SK-N-SH treated with all-trans-retinoic acid at 6 μM for 48 hours (cell line): ENCODE data around the gene FHL5.

Source experiments
- ARNTL ChIP-seq: fragments of 450-650 bp; formaldehyde crosslinking; IDR thresholded peaks from 2 replicates; pipeline ENCODE4 v1.5.0; 2020; ENCODE audit warnings: low read depth, mild to moderate bottlenecking, moderate library complexity, borderline replicate concordance
- SNAI2 ChIP-seq: fragments of 250-450 bp; sonication (Bioruptor Pico); IDR thresholded peaks from 2 replicates; pipeline ENCODE4 v1.5.0; 2020; ENCODE audit warnings: mild to moderate bottlenecking, moderate library complexity
- ZC3H10 ChIP-seq: fragments of 250-450 bp; sonication (Bioruptor Pico); IDR thresholded peaks from 2 replicates; pipeline ENCODE4 v1.5.1; 2021; ENCODE audit warnings: mild to moderate bottlenecking, moderate library complexity
- ZNF8 ChIP-seq: fragments of 450-650 bp; formaldehyde crosslinking; IDR thresholded peaks from 2 replicates; pipeline ENCODE4 v1.5.0; 2020; ENCODE audit warnings: mild to moderate bottlenecking, moderate library complexity
- TF ChIP-seq, protein P1 (sequence below): fragments of 250-450 bp; sonication (Bioruptor Pico); IDR thresholded peaks from 2 replicates; pipeline ENCODE4 v1.8.0; 2020; ENCODE audit warnings: mild to moderate bottlenecking, moderate library complexity, borderline replicate concordance

DNA sequence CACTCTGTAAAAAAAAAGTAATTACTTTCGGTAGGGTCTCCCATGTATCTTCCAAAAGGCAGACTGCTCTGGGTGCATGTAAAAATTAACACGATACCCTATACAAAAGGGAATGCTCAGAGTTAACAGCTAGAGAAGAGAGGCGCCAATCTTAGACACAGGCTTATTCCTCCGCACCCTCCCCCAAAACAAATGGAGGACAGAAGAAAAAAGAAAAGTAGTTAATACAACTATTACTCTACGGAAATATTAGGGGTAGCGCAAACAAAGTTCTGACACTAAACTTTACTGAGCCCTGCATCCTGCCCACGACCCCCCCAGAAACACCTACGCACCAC is 41.7 kb upstream of the FHL5 start:
- no peak for TF ChIP-seq ZC3H10 (CRISPR knock-in tag)
- TF ChIP-seq, protein P1, sequence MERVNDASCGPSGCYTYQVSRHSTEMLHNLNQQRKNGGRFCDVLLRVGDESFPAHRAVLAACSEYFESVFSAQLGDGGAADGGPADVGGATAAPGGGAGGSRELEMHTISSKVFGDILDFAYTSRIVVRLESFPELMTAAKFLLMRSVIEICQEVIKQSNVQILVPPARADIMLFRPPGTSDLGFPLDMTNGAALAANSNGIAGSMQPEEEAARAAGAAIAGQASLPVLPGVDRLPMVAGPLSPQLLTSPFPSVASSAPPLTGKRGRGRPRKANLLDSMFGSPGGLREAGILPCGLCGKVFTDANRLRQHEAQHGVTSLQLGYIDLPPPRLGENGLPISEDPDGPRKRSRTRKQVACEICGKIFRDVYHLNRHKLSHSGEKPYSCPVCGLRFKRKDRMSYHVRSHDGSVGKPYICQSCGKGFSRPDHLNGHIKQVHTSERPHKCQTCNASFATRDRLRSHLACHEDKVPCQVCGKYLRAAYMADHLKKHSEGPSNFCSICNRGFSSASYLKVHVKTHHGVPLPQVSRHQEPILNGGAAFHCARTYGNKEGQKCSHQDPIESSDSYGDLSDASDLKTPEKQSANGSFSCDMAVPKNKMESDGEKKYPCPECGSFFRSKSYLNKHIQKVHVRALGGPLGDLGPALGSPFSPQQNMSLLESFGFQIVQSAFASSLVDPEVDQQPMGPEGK (CRISPR knock-in tag) = no peak; the same call in 1 of the 2 replicates
- TF ChIP-seq SNAI2 (CRISPR knock-in tag) = no peak
- no peak for TF ChIP-seq ARNTL
- no peak for TF ChIP-seq ZNF8 (CRISPR knock-in tag)
